GM18907 (cell line): ENCODE measurements around the gene ECM2.

Experiments
- ATAC-seq: cut with Tn5 transposase; IDR thresholded peaks from one replicate; pipeline ENCODE4 v1.9.1; 2021; ENCODE audit warnings: mild to moderate bottlenecking, moderate library complexity; ENCODE audit not compliant: unreplicated experiment

The ECM2 gene

GRCh38 chr9:92501671-92502393, 34.0 kb downstream of the ECM2 start:
- ATAC-seq: no peak

DNA sequence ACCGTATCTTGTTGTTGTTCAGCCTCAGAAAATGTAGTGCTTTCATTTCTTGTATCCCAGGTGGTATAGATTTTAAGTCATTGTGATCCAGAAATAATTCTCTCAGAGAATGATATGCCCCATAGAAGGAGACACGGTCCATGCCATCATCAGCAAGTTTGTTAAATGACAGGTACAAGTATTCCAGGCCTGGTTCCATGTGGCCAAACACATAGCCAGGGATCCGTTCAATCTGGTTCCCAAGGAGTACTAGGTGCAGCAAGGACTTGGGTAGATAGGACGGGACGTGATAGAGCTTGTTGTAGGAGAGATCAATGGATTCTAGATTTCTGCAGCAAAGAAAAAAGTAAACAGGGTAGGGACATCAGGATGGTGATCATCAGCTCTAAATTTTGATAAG, 35.1 kb downstream of the ECM2 start:
- ATAC-seq: no peak

GRCh38 chr9:92499701-92500100, 36.1 kb downstream of the ECM2 start:
- ATAC-seq: no peak

GRCh38 chr9:92496396-92497176, 39.2 kb downstream of the ECM2 start:
- no peak for ATAC-seq

DNA sequence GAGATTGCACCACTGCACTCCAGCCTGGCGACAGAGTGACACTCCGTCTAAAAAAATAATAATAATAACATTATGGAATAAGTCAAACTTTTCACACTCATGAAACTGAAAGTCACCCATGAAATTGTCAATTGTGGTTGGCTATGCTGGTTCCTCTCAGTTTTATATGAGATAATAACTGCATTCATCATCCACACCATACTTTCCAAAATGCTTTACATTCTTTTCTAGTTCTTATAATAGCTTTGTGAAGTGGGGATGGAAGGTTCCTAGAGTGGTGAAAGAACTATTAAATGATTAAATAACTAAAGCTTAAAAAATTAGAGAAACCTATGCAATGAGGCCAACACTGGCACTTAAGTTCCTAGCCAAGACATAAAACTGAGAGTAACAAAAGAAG, 40.9 kb downstream of the ECM2 start:
- ATAC-seq: no peak

- ATAC-seq: no peak
Observed at GRCh38 chr9:92493749-92494387, 41.9 kb downstream of the ECM2 start.

DNA sequence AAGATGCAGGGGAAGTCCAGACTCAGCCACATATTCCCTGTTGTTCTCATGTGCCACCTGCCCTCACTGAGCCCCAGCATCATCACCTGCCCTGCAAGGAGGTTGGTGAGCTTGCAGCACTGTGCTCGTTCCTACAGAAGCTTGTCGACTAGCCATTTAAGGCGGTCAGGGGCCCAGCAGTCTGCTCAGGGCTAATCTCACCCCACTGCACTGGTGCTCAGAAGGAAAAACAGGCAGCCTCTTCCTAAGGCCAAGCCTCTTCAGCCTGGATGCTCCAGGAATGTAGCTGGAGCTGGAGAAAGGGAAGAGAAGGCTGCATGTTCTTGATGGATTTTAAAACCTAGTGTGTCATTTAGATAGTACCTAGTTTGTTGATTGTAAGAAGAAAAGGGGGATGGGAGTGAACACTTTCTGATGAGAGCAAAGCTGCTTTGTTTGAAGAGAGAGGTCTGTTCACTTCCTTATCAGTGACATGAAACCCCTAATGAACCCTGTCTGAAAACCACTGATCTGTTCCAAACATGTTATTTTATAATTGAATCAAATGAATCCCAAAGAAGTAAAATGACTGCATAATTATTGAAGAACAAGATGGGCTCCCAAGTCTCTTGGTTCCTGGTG, 42.9 kb downstream of the ECM2 start:
- ATAC-seq: no peak

DNA sequence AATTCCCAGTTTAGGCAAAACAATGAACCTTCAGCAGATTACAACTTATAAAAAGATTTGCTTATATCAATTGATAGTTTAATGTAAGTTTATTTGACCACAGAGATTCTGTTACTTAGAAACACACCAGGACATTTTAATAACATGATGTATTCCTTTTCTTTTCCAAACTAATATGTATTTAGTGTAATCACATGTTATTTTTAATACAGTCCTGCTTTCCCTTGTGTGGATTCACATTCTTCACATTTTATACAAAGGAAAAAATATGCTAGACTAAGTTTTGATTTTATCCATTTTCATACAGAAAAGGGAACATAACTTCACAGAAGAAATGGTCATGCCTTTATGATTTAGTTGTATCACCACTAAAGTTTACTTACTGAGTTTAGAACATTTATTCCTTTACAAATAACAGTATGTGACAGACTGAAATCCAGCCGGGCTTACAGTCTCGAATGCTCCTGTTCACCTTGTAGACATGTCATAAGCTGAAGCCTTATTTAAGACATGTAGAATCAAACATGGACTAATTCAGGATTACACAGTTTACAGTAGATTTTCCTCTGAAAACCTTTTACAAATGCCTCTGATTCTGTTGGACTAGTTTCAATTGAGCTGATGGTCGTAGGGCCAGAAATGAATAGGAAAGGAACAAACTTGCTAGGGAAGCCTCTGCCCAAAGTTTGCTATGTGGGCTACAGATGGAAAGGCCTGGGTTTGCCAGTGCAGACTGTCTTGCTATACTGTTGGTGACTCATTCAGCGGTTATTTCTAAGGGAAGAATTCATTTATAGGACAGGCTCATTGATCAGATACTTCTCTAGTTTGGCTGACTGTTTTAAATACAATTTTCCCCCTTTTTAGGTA, 46.9 kb downstream of the ECM2 start:
- no peak for ATAC-seq

- ATAC-seq: no peak
Observed at GRCh38 chr9:92486371-92486770, 49.4 kb downstream of the ECM2 start.

- ATAC-seq: no peak
Observed at GRCh38 chr9:92484563-92484962, 51.2 kb downstream of the ECM2 start.

GRCh38 chr9:92483627-92484545, 51.9 kb downstream of the ECM2 start:
- no peak for ATAC-seq

DNA sequence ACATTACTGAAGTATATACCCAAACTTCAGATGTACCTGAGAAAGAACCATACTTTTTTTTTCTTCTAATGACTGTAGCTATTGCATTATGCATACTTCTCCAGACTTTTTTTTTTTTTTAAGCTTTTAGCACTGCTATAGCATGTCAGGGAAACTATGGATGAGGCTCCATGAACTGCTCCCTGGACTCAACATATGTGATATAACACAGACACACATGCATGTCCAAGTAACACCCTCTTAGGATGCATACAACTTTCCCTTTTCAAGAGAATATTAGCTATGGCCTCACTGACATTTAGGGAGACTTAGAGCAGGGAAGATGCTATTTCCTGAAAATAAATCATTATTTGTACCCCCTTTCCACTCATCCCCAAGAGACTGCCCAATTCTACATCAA, 53.0 kb downstream of the ECM2 start:
- ATAC-seq: no peak

- no peak for ATAC-seq
Observed at GRCh38 chr9:92482329-92482728, 53.5 kb downstream of the ECM2 start, which contains the start of gene ASPN. TSS of gene ASPN (minus strand) at chr9:92482506.

DNA sequence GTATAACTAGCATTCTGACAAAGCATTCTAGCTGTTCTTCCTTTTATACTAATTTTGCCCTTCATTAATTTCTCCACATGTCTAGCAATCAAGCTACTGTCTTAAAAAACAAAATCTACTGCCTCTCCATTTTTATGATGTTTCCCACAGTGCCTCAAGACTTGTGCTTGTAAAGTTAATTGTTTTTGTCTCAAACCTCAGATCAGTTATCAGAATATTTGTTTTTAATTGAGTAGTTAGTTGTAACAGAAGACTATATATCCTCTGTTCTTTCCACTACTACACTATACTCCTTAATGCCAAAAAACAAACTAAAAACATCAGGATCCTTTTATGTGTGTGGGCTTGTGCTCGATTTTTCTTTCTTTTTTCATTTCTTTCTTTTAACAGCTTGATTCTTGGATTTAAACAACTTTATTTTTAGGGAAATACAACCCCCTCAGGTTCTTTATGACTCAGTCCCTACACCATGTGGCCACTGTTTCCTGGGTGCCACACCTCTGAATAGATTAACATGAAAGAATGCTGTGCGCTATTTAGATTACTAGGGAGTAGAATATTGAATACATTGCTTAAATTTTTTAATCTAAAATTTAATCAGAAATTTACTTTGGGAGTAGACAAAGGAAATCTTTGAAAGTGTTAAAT, 54.7 kb downstream of the ECM2 start:
- ATAC-seq: peak; percentile 46

DNA sequence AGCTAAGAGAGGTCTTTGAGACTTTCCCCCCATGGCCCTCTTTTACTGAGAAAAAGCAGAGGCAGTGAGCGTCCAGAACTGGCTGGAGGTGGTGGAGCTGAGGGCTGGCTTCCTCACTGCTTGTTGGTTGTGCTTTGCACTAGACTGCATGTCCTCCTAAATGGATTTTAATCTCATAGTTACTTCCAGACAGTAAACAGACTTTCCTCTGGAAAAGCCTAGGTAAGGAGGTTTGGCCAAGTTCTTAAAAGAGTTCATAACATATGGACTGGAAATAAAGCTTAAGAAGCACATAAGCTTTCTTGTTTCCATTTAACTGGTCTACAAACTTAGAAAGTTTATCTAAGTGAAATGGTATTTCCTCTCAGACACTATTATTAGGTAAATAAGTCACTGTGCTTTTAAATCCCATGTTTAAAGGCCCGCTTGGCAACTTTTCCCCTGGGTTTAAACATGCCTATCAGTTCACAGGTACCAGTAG, 55.5 kb downstream of the ECM2 start:
- no peak for ATAC-seq

DNA sequence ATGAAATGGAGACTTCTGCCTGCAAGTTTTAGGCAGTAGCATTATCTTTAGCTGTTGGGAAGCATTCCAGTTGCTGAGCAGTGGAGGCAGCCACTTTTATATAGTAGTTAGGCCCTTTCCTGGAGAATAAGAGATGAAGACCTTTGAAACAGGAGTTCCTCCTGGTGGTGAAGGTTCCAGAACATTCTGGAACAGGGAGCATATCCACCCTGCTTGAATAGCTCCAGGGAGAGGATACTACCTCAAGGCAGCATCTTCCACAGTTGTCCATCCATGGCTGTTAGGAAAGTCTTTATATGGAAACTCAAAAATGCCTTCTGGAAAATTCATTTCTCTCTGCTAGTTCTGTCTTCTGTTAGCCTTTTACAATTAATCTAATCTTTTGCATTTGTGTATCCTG, 56.4 kb downstream of the ECM2 start:
- no peak for ATAC-seq

DNA sequence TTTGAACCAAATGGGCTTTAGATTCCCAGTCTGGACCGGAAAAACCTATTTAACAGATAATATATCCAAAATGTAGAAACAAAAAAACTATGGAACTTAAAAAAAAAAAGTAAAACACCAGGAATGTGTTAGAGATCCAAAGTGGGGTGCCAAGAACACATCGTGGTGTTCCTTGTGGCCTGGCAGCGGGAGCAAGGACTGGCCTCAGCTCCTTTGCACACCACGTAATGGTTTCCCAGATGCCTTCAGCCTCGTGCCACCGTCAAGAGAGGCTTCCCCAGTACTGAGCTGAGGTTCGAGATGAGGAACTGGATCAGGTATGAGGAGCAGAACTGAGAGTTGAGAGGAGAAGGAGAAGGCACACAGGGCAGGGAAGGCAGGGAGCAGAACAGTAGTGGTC, 57.0 kb downstream of the ECM2 start:
- ATAC-seq: no peak

DNA sequence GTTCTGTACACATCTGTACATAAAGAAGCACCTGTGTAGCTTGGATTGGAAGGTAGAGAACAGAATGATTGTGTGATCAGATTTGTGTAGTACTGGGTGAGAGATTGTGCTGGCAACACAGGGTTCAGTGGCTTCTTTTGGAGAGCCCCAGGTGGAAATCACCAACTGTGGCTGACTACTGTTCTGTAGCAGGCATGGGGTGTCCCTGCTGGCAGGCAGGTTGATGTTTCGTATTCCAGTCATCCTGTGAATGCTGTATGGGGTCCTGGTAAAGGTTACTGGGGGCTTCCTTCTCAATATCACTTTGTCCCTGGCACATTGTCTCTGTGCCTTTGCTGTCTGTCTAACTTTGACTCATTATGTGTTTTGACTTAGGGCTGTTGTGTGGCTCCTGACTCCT, 58.8 kb downstream of the ECM2 start:
- peak; percentile 72 for ATAC-seq

DNA sequence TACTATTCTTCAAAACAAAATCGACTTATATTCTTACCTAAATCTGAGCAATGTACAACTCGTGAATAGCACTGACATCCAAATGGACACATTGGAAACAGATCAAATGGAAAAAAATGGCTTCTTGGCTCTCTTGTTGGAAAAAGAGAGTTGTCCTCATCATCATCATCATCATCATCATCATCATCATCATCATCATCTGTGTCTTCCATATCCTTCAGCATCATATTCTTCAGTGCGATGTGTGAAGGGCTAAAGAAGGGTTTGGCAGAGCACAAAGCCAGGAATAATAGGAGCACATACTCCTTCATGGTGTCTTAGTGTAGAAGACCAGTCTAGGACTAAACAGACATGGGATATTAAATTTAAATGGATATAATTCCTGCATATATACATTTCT, 61.2 kb downstream of the ECM2 start:
- no peak for ATAC-seq
